Endothelial cell (in vitro differentiated cells): ENCODE results near the gene SLC23A3. TPM values are rescaled to one million over a fixed set of nuclear protein-coding genes. Genes with fewer than 3 reads are reported as not detected.

Experiments used
- DNase-seq: peaks from one replicate; pipeline ENCODE4 v3.0.0; 2021; ENCODE audit warnings: low spot score
- H3K27ac Mint-ChIP-seq: one replicate; pipeline ENCODE4 v1.8.0; 2021; ENCODE audit warnings: mixed read lengths, inconsistent platforms; ENCODE audit not compliant: unreplicated experiment
- H3K27me3 Mint-ChIP-seq: one replicate; pipeline ENCODE4 v1.8.0; 2021; ENCODE audit warnings: mild to moderate bottlenecking, moderate library complexity, mixed read lengths, inconsistent platforms; ENCODE audit not compliant: unreplicated experiment
- H3K36me3 Mint-ChIP-seq: one replicate; pipeline ENCODE4 v1.8.0; 2021; ENCODE audit warnings: mild to moderate bottlenecking, low read depth, mixed read lengths, inconsistent platforms; ENCODE audit not compliant: unreplicated experiment
- H3K4me1 Mint-ChIP-seq: one replicate; pipeline ENCODE4 v1.8.0; 2021; ENCODE audit warnings: mild to moderate bottlenecking, mixed read lengths, inconsistent platforms; ENCODE audit not compliant: unreplicated experiment
- H3K4me3 Mint-ChIP-seq: one replicate; pipeline ENCODE4 v1.8.0; 2021; ENCODE audit warnings: mild to moderate bottlenecking, mixed read lengths, inconsistent platforms; ENCODE audit not compliant: unreplicated experiment
- H3K9me3 Mint-ChIP-seq: one replicate; pipeline ENCODE4 v1.8.0; 2021; ENCODE audit warnings: mixed read lengths, inconsistent platforms; ENCODE audit not compliant: unreplicated experiment
- total RNA-seq: library from RNA; stranded (reverse); fragmentation: NEBNext Ultra II Directional; extraction: Animal tissue kit (Norgen Biotek cat#: 25700); gene quantifications from one replicate; pipeline ENCODE4 v1.2.1, GENCODE V29; 2021; ENCODE audit not compliant: unreplicated experiment
- TF ChIP-seq, protein P1 (sequence below): fragments of 200-600 bp; sonication (generic); IDR thresholded peaks from one replicate; pipeline ENCODE4 v1.5.0; 2021; ENCODE audit warnings: antibody characterized with exemption; ENCODE audit not compliant: unreplicated experiment

Gene SLC23A3
- total RNA-seq, 1 donor from 2014 or later, result 1.7 TPM

DNA sequence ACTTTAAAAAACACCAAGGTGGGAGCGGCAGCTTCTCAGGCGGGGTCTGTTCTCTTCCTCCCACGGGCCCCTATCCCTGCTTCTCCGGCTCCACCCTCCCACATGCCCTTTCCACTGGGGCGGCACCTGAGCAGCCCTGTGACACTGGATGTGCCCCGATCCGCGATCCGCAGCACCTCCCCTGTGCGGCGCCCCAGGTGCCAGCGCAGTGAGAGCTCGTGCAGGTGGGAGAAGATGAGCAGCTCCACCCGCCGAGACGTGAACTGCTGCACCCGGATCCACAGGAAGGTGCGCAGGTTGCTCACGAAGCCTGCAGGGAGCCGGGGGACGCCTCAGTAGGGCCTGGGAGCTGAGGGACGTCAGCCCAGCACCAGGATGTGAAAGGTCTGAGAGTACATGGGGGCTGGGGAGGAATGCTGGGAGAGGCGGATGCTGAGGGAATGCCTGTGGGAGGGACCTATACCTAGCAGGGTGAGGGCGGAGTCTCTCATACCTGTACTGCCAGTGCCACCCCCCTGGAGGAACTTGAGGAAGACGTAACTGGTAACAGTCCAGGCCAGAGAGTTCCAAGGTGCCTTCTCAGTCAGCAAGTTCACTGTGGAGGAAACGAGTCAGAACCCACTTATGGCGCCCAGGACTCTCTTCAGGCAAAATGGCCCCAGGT, 46.2 kb upstream of the SLC23A3 start:
- Mint-ChIP-seq H3K27ac (no peak overlapping the region), H3K4me1 (peaks cover 14% of the 10 kb centered on the region), H3K9me3 (no peaks in the 10 kb centered on the region), H3K27me3 (peaks cover 11% of the 10 kb centered on the region), H3K4me3 (no peak overlapping the region), H3K36me3 (peaks cover 4% of the 10 kb centered on the region)
- TF ChIP-seq, protein P1, sequence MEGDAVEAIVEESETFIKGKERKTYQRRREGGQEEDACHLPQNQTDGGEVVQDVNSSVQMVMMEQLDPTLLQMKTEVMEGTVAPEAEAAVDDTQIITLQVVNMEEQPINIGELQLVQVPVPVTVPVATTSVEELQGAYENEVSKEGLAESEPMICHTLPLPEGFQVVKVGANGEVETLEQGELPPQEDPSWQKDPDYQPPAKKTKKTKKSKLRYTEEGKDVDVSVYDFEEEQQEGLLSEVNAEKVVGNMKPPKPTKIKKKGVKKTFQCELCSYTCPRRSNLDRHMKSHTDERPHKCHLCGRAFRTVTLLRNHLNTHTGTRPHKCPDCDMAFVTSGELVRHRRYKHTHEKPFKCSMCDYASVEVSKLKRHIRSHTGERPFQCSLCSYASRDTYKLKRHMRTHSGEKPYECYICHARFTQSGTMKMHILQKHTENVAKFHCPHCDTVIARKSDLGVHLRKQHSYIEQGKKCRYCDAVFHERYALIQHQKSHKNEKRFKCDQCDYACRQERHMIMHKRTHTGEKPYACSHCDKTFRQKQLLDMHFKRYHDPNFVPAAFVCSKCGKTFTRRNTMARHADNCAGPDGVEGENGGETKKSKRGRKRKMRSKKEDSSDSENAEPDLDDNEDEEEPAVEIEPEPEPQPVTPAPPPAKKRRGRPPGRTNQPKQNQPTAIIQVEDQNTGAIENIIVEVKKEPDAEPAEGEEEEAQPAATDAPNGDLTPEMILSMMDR, result no peak
- DNase-seq, result no peak

DNA sequence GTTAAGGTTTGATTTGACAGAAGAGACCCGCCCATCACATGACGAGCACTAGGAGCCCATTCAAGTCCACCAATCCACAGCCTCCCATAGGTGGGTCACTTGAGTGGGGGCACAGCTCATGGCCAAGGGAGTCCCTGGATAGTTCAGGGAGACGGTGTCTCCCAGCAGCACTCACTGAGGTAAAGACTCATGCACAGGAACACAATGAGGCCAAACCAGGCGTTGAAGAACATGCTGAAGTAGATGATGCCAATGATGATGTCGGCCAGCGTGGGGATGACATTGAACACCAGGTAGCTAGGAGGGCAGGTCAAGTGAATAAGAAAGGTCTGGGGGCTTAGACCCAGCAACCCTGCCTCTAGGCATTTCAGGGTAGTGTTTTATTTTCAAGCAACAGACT, 45.0 kb upstream of the SLC23A3 start:
- DNase-seq, result no peak
- H3K27me3 Mint-ChIP-seq, result peaks cover 11% of the 10 kb centered on the region
- no peak overlapping the region for H3K4me3 Mint-ChIP-seq
- H3K27ac Mint-ChIP-seq, result no peak overlapping the region
- no peaks in the 10 kb centered on the region for H3K9me3 Mint-ChIP-seq
- TF ChIP-seq, protein P1, result no peak
- H3K4me1 Mint-ChIP-seq, result peaks cover 14% of the 10 kb centered on the region
- peaks cover 3% of the 10 kb centered on the region for H3K36me3 Mint-ChIP-seq

DNA sequence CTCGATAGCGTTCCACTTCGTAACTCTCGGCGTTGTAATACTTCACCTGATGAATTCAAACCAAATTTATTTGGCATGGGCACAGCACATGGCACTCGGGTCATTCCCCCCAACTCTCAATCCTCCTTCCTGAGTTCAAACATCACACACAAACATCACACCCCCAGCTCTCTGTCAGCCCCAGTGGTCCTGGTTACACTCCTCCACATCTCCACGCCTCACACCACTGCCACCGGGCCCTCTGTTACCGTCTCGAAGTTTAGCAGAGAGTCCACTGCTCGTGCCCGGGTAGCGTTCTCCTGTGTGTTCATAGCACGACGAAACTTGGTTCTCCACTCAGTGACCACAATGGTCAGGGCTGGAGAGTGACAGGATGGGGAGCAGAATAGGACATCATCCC, 44.3 kb upstream of the SLC23A3 start:
- Mint-ChIP-seq H3K27me3 (peaks cover 11% of the 10 kb centered on the region), H3K4me1 (peaks cover 8% of the 10 kb centered on the region), H3K9me3 (no peaks in the 10 kb centered on the region), H3K27ac (no peak overlapping the region), H3K36me3 (peaks cover 3% of the 10 kb centered on the region), H3K4me3 (no peak overlapping the region)
- no peak for DNase-seq
- TF ChIP-seq, protein P1, result no peak

DNA sequence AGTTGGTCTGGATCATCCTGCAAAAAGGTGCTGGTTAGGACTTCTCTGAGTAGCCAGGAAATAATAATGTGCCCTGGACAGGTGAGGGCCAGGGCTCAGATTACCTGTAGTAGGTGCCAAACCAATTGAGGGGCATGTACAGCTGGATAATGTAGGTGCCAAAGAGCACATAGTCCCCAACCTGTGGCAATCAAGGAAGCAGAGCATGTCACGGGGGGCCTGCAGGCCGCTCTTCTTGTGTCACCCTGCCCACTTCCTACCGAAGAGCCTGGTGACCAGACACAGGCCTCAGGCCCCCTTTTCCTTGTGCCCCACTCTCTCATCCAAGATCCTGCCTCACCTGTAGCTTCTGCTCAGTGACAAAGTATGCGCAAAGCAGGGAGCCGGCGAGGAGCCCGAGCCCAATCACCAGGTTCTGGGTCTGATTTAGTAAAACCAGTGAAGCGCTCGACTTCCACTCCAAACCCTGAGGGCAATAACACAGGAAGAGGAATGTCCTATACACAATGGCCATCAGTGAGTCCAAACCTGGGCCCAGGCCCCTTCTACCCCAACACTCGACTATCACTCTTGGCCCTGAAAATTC, 43.8 kb upstream of the SLC23A3 start:
- H3K4me3 Mint-ChIP-seq, result no peak overlapping the region
- H3K27ac Mint-ChIP-seq, result no peak overlapping the region
- no peaks in the 10 kb centered on the region for H3K9me3 Mint-ChIP-seq
- peaks cover 11% of the 10 kb centered on the region for H3K27me3 Mint-ChIP-seq
- H3K36me3 Mint-ChIP-seq, result peaks cover 5% of the 10 kb centered on the region
- DNase-seq, result no peak
- peaks cover 6% of the 10 kb centered on the region for H3K4me1 Mint-ChIP-seq
- TF ChIP-seq, protein P1, result no peak

DNA sequence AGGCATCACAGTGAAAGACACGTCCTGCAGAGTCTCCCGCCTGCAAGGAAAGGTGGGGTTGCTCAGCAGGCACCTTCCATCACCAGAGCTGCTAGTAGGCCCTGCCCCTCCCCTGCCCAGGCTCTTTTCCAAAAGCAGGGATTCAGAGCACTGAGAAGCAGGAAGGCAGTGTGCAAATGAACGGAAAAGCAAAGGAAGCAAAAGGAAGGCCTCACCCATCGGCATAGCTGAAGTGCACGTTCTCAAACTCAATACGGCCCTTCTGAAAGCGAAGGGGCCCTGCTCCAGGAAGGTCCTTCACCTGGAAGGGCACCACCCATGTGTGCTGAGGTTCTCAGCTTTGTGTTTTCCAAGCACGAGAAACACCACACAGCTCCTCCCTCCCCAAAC, 43.2 kb upstream of the SLC23A3 start:
- Mint-ChIP-seq H3K4me3 (no peak overlapping the region), H3K27me3 (peaks cover 12% of the 10 kb centered on the region), H3K4me1 (peaks cover 10% of the 10 kb centered on the region), H3K27ac (no peak overlapping the region), H3K9me3 (no peaks in the 10 kb centered on the region), H3K36me3 (peaks cover 10% of the 10 kb centered on the region)
- DNase-seq, result no peak
- TF ChIP-seq, protein P1, result no peak
